Retinal pigment epithelial cell (primary cell): Measurements from ENCODE around the gene COL4A2.

Experiments used
- DNase-seq: peaks from one replicate; pipeline ENCODE4 v3.0.0-alpha.2; 2010; ENCODE audit warnings: low read depth
- H3K4me3 ChIP-seq: 2 replicates; pipeline ENCODE4 v1.5.1; 2011; ENCODE audit warnings: mild to moderate bottlenecking, low read length, control low read depth, moderate library complexity
- TF ChIP-seq, protein P1 (sequence below): conservative IDR thresholded peaks from 2 replicates; pipeline ENCODE4 v1.5.1; 2011; ENCODE audit warnings: low read depth, low read length, control low read depth, inconsistent platforms

The COL4A2 gene

DNA sequence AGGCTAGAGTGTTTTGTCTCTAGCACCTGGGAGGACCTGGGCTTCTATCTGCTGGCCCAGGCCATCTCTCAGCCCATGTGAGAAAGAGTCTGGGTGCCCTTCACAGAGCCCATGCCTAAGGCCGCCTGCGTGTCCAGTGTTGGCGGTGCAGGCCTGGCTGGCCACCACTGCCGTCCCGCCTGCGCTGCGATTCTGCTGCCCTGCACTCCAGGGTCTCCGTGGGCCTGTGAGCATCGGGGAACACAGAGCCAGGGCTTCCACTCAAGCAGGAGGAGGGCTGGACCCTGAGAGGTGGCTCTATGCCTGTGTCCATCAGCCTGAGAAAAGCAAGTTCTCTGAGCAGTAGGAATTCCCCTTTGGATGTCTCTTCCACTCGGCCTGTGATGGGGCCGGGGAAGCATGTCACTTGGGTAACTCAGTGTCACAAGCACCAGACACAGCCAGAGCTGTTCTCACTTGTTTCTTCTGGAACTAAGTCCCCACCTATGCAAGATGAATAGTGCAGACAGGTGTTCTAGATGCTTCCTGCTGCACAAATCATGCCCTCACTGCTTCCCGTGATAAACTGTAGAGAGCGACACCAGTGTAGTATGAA is 160.5 kb downstream of the COL4A2 start:
- H3K4me3 ChIP-seq = no peak overlapping the region
- no peak for DNase-seq
- TF ChIP-seq, protein P1, sequence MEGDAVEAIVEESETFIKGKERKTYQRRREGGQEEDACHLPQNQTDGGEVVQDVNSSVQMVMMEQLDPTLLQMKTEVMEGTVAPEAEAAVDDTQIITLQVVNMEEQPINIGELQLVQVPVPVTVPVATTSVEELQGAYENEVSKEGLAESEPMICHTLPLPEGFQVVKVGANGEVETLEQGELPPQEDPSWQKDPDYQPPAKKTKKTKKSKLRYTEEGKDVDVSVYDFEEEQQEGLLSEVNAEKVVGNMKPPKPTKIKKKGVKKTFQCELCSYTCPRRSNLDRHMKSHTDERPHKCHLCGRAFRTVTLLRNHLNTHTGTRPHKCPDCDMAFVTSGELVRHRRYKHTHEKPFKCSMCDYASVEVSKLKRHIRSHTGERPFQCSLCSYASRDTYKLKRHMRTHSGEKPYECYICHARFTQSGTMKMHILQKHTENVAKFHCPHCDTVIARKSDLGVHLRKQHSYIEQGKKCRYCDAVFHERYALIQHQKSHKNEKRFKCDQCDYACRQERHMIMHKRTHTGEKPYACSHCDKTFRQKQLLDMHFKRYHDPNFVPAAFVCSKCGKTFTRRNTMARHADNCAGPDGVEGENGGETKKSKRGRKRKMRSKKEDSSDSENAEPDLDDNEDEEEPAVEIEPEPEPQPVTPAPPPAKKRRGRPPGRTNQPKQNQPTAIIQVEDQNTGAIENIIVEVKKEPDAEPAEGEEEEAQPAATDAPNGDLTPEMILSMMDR = no peak

DNA sequence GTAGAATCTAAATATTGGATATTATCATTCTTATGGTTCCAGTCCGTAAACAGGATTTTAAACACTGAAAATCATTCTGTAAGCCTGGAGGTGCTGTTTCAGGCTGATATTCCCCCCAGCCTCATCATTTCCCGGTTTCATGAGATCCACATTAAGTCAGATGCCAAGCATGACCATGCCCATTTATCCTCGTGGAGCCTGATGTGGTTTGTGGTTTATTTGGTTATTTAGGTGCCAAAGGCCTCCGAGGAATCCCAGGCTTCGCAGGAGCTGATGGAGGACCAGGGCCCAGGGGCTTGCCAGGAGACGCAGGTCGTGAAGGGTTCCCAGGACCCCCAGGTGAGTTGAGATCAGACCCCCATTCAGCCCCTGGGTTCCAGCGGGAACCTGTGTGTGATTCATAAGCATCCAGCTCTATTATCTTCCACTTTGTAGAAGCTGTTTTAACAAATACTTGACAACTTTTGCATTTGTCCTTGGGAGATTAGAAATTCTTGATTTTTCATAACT is 162.0 kb downstream of the COL4A2 start:
- no peak for DNase-seq
- H3K4me3 ChIP-seq = no peak overlapping the region
- TF ChIP-seq, protein P1 = no peak

DNA sequence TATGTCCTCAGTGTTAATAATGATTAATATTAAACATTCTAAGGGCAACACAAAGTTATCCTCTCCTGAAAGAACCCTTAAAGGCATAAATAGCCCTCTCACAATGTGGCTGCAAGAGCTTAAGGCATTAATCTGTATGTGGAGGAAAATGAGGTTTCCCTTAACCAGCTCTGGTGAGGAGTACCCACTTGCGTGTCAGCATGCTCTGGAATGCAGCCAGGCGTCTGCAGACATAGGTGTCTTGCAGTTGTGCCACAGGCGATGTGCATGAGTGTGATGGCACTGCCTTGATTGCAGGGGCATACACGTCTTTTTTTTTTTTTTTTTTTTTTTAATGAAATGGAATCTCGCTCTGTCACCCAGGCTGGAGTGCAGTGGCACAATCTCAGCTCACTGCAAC is 162.5 kb downstream of the COL4A2 start:
- H3K4me3 ChIP-seq = no peak overlapping the region
- DNase-seq = no peak
- TF ChIP-seq, protein P1 = no peak

DNA sequence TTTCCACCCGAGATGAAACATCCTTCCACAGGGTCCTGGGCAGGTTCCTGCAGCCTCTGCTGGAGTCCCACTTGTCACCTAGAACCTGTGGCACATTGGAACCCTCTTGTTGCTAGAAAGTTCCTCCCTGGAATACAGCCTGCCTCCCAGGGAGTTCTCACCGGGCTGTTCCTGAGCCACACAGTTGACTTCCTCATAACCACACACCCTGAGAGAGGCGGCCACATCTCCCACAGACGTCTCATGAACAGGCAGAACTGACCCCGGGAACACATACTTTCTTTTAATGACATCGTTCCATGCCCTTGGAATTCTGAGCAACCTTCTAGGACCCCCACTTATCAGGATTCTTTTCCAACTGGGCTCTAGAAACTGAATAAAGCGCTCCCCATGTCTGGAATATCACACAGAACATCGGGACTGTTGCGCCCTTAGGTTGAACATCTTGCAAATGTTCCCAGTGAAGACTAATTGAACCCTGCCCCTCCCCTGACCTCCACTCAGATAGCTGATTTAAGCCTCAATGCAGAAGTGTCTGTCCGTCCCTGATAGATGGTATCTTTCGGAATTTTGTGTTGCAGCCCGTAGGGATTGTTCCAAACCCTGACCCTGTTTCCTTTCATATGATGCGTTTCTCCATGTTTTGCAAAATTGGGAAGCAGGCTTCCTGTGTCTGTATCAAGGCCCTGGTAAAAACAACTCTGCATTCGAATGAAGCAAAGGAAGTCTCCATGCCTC is 163.4 kb downstream of the COL4A2 start:
- TF ChIP-seq, protein P1 = no peak
- no peak overlapping the region for H3K4me3 ChIP-seq
- DNase-seq = no peak

DNA sequence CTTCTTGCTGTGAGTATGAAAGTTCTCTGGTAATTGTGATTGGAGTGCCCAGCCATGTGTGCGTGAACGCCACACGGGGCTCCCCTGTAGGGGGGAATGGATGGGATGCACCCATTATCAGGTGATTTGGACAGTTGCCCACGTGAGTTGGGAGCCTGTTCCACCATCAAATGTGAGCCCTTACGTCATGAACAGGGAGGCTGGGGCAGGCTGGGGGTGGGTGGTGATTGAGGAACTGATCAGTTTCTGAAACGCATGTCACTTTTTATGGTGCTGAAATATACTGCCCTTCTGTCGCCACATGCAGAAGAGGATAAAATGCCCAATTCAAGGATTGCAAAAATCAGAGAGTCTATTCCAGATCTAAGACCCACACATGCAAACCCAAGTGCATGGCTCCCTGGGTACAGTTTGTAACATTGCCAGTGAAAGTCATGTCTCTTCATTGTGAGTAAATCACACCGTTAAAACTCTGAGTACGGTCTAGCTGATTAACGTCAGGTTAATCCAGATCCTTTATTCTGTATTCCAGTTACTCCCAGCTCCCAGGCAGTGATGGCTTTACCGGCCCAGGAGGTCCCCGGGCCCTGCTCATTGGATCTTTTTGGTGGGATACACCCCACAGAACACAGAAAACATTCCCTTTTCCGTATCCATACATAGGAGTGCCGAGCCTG is 164.2 kb downstream of the COL4A2 start:
- no peak for DNase-seq
- H3K4me3 ChIP-seq = no peak overlapping the region
- TF ChIP-seq, protein P1 = no peak

DNA sequence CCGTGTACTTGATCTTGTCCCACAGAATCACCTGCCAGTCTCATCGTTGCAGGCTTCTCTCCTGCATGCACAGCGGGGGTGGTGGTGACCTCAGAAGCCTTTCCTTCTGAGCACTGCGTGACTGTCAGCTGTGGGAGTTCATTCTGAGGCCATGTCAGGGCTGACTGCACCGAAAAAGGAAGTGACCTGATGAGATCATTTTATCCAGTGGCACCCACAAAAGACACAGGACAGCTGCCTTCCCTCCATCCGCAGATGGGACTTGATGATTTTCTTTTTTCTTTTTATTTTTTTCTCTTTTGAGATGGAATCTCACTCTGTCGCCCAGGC is 164.7 kb downstream of the COL4A2 start:
- H3K4me3 ChIP-seq = no peak overlapping the region
- no peak for DNase-seq
- TF ChIP-seq, protein P1 = no peak
